HG02981 (cell line): ENCODE data around the gene IDH3B.
"Not testable (repeated sequence)": the region's sequence is repeated elsewhere in the genome, so short reads cannot be mapped to it uniquely, and the experiment has no call there.

Experiments
- ATAC-seq: cut with Tn5 transposase; IDR thresholded peaks from one replicate; pipeline ENCODE4 v1.9.1; 2021; ENCODE audit warnings: mild to moderate bottlenecking, moderate library complexity; ENCODE audit not compliant: unreplicated experiment

IDH3B gene

GRCh38 chr20:2663887-2664719 is at the start of gene IDH3B:
TSS of gene IDH3B (minus strand) at chr20:2664216. CDS start at chr20:2664188, 28 bp downstream.
- ATAC-seq: peak; percentile 84

GRCh38 chr20:2713285-2713684 is 49.3 kb upstream of the IDH3B start:
- no peak for ATAC-seq

- no peak for ATAC-seq
Measured at GRCh38 chr20:2709205-2709981, 45.4 kb upstream of the IDH3B start.

- ATAC-seq: no peak
Measured at GRCh38 chr20:2708665-2709064, 44.6 kb upstream of the IDH3B start.

- no peak for ATAC-seq
Measured at GRCh38 chr20:2708073-2708415, 44.0 kb upstream of the IDH3B start.

- ATAC-seq: no peak
Measured at GRCh38 chr20:2707353-2708072, 43.5 kb upstream of the IDH3B start.

GRCh38 chr20:2706688-2707352 is 42.8 kb upstream of the IDH3B start:
- ATAC-seq: no peak

- no peak for ATAC-seq
Measured at GRCh38 chr20:2705931-2706645, 42.1 kb upstream of the IDH3B start.

- ATAC-seq: no peak
Measured at GRCh38 chr20:2703716-2704475, 39.9 kb upstream of the IDH3B start.

- ATAC-seq: no peak
Measured at GRCh38 chr20:2701671-2702081, 37.7 kb upstream of the IDH3B start.

- ATAC-seq: no peak
Measured at GRCh38 chr20:2700913-2701620, 37.1 kb upstream of the IDH3B start.

- ATAC-seq: no peak
Measured at GRCh38 chr20:2699775-2700413, 35.9 kb upstream of the IDH3B start.

- no peak for ATAC-seq
Measured at GRCh38 chr20:2698912-2699311, 34.9 kb upstream of the IDH3B start.

- ATAC-seq: no peak
Measured at GRCh38 chr20:2698186-2698817, 34.3 kb upstream of the IDH3B start.

- no peak for ATAC-seq
Measured at GRCh38 chr20:2697768-2698167, 33.8 kb upstream of the IDH3B start.

- no peak for ATAC-seq
Measured at GRCh38 chr20:2696646-2697045, 32.6 kb upstream of the IDH3B start.

- not testable (repeated sequence) for ATAC-seq
Measured at GRCh38 chr20:2695984-2696525, 32.0 kb upstream of the IDH3B start.
